Neuronal stem cell (in vitro differentiated cells): ENCODE results near the gene CHST8.

Experiments used
- DNase-seq: peaks from one replicate; pipeline ENCODE4 v3.0.0-alpha.2; 2013; ENCODE audit warnings: low spot score
- H2AFZ ChIP-seq: one replicate; pipeline ENCODE4 v1.6.1; 2013; ENCODE audit warnings: mild to moderate bottlenecking, low read length, inconsistent platforms
- H2AK5ac ChIP-seq: 2 replicates; pipeline ENCODE4 v1.6.1; 2013; ENCODE audit warnings: low read depth, mild to moderate bottlenecking, inconsistent platforms, low read length, moderate library complexity, mixed read lengths
- H2BK120ac ChIP-seq: 2 replicates; pipeline ENCODE4 v1.6.1; 2013; ENCODE audit warnings: low read depth, mild to moderate bottlenecking, inconsistent platforms, low read length, moderate library complexity, mixed read lengths
- H2BK12ac ChIP-seq: one replicate; pipeline ENCODE4 v1.6.1; 2013; ENCODE audit warnings: low read length, inconsistent platforms
- H2BK15ac ChIP-seq: 2 replicates; pipeline ENCODE4 v1.6.1; 2013; ENCODE audit warnings: mild to moderate bottlenecking, low read length, inconsistent platforms, mixed read lengths
- H2BK5ac ChIP-seq: one replicate; pipeline ENCODE4 v1.6.1; 2013; ENCODE audit warnings: inconsistent platforms, mild to moderate bottlenecking, low read length, moderate library complexity
- H3K14ac ChIP-seq: one replicate; pipeline ENCODE4 v1.6.1; 2013; ENCODE audit warnings: low read length, inconsistent platforms
- H3K18ac ChIP-seq: 2 replicates; pipeline ENCODE4 v1.6.1; 2013; ENCODE audit warnings: low read length, inconsistent platforms
- H3K23ac ChIP-seq: 2 replicates; pipeline ENCODE4 v1.6.1; 2013; ENCODE audit warnings: low read depth, mild to moderate bottlenecking, mixed read lengths, low read length, inconsistent platforms; ENCODE audit not compliant: poor library complexity
- H3K27ac ChIP-seq: replicated peaks from 3 replicates; pipeline ENCODE4 v1.5.1; 2013; ENCODE audit warnings: low read length, inconsistent platforms
- H3K27me3 ChIP-seq, 3 experiments: 2 replicates each; pipeline ENCODE4 v1.6.1; 2013; ENCODE audit warnings: low read length in 3 of 3, mild to moderate bottlenecking in 2 of 3, inconsistent platforms in 1 of 3, low read depth in 1 of 3, mixed read lengths in 1 of 3, moderate library complexity in 1 of 3; ENCODE audit not compliant: control insufficient read depth in 3 of 3, insufficient read depth in 3 of 3
- H3K36me3 ChIP-seq, 2 donors: replicated peaks in 1 of 2; 2 replicates each; pipeline ENCODE4 v1.6.1; 2013; ENCODE audit warnings: low read length in 2 of 2; ENCODE audit not compliant: control insufficient read depth in 2 of 2, insufficient read depth in 2 of 2
- H3K4ac ChIP-seq: 2 replicates; pipeline ENCODE4 v1.6.1; 2013; ENCODE audit warnings: inconsistent platforms, mild to moderate bottlenecking, low read length, moderate library complexity
- H3K4me1 ChIP-seq, 2 donors: 1 replicate in 1 of 2; 2 replicates in 1 of 2; pipeline ENCODE4 v1.6.1; 2013; ENCODE audit warnings: low read length in 2 of 2, low read depth in 1 of 2; ENCODE audit not compliant: control insufficient read depth in 2 of 2, insufficient read depth in 1 of 2
- H3K4me2 ChIP-seq: one replicate; pipeline ENCODE4 v1.6.1; 2013; ENCODE audit warnings: mild to moderate bottlenecking, low read length, inconsistent platforms; ENCODE audit not compliant: insufficient read depth, poor library complexity, severe bottlenecking
- H3K4me3 ChIP-seq, 2 donors: 2 replicates each; pipeline ENCODE4 v1.5.1; 2013; ENCODE audit warnings: low read length in 2 of 2, mild to moderate bottlenecking in 2 of 2, inconsistent platforms in 1 of 2, moderate library complexity in 1 of 2
- H3K79me1 ChIP-seq: one replicate; pipeline ENCODE4 v1.6.1; 2013; ENCODE audit warnings: low read depth, mild to moderate bottlenecking, inconsistent platforms, low read length, moderate library complexity
- H3K9ac ChIP-seq: one replicate; pipeline ENCODE4 v1.6.1; 2013; ENCODE audit warnings: mild to moderate bottlenecking, low read depth, low read length, inconsistent platforms; ENCODE audit not compliant: poor library complexity
- H3K9me3 ChIP-seq, 2 donors: replicated peaks in 1 of 2; 2 replicates each; pipeline versions ENCODE3 to v1.6.1; 2013; ENCODE audit warnings: low read length in 2 of 2, mild to moderate bottlenecking in 2 of 2, inconsistent platforms in 1 of 2, low read depth in 1 of 2, mixed read lengths in 1 of 2, moderate library complexity in 1 of 2; ENCODE audit not compliant: control insufficient read depth in 2 of 2, insufficient read depth in 1 of 2
- H4K8ac ChIP-seq: one replicate; pipeline ENCODE4 v1.6.1; 2013; ENCODE audit warnings: low read depth, mild to moderate bottlenecking, inconsistent platforms, low read length, moderate library complexity
- H4K91ac ChIP-seq: one replicate; pipeline ENCODE4 v1.6.1; 2013; ENCODE audit warnings: low read length, low read depth, mild to moderate bottlenecking, inconsistent platforms; ENCODE audit not compliant: poor library complexity
- WGBS, 2 donors: extraction: QIAGEN DNeasy Blood & Tissue Kit; methylation state at CpG; one replicate each; pipeline ENCODE4 v1.1.7; 2013; ENCODE audit warnings: missing lambda C conversion rate in 2 of 2, mixed read lengths in 1 of 2; ENCODE audit not compliant: insufficient read length in 2 of 2, insufficient replicate concordance in 1 of 2; ENCODE audit errors: extremely low coverage in 2 of 2; 5-methylcytosine and 5-hydroxymethylcytosine counted together

The CHST8 gene

GRCh38 chr19:33725567-33725966, 103.8 kb downstream of the CHST8 start:
- H2BK15ac ChIP-seq = no peak overlapping the region
- peak overlapping the region; percentile 29 for H2AK5ac ChIP-seq
- H3K4ac ChIP-seq = no peak overlapping the region
- peaks cover 0 to 2% of the 10 kb centered on the region in 2 donors for H3K4me1 ChIP-seq
- no peak overlapping the region for H3K14ac ChIP-seq
- H4K91ac ChIP-seq = no peak overlapping the region
- no peak overlapping the region for H3K23ac ChIP-seq
- H4K8ac ChIP-seq = no peak overlapping the region
- H2BK5ac ChIP-seq = no peak overlapping the region
- no CpG with 5 or more reads among the region's 9 CpGs for WGBS, 2 donors
- no peak overlapping the region for H3K27ac ChIP-seq
- no peak overlapping the region for H2BK120ac ChIP-seq
- peaks cover 0 to 2% of the 10 kb centered on the region in 2 donors for H3K9me3 ChIP-seq
- H3K79me1 ChIP-seq = no peaks in the 10 kb centered on the region
- peaks cover 0 to 3% (median 0%) of the 10 kb centered on the region in 3 experiments for H3K27me3 ChIP-seq
- H3K36me3 ChIP-seq = no peaks in the 10 kb centered on the region
- H2BK12ac ChIP-seq = no peak overlapping the region
- no peak overlapping the region for H3K18ac ChIP-seq
- no peak overlapping the region for H3K4me2 ChIP-seq
- H3K9ac ChIP-seq = no peak overlapping the region
- DNase-seq = no peak
- H2AFZ ChIP-seq = no peak overlapping the region
- no peak overlapping the region for H3K4me3 ChIP-seq

- H3K4me3 ChIP-seq = peak overlapping the region in 1 of 2 donors; percentile 9
- H3K9me3 ChIP-seq = no peaks in the 10 kb centered on the region
- no peak overlapping the region for H3K4ac ChIP-seq
- H3K4me2 ChIP-seq = no peak overlapping the region
- H2BK5ac ChIP-seq = no peak overlapping the region
- peak overlapping the region; percentile 36 for H3K23ac ChIP-seq
- peaks cover 0 to 3% (median 0%) of the 10 kb centered on the region in 3 experiments for H3K27me3 ChIP-seq
- no peaks in the 10 kb centered on the region for H3K36me3 ChIP-seq
- no peaks in the 10 kb centered on the region for H3K79me1 ChIP-seq
- H2BK120ac ChIP-seq = no peak overlapping the region
- WGBS, 2 donors = no CpG with 5 or more reads among the region's 12 CpGs
- peak overlapping the region; percentile 31 for H2AK5ac ChIP-seq
- peaks cover 0 to 2% of the 10 kb centered on the region in 2 donors for H3K4me1 ChIP-seq
- no peak for DNase-seq
- H3K9ac ChIP-seq = no peak overlapping the region
- H2BK15ac ChIP-seq = no peak overlapping the region
- peak overlapping the region; percentile 60 for H3K18ac ChIP-seq
- H3K14ac ChIP-seq = no peak overlapping the region
- no peak overlapping the region for H4K91ac ChIP-seq
- no peak overlapping the region for H2BK12ac ChIP-seq
- H2AFZ ChIP-seq = no peak overlapping the region
- H4K8ac ChIP-seq = no peak overlapping the region
- no peak overlapping the region for H3K27ac ChIP-seq
Measured at GRCh38 chr19:33726756-33727155, 105.0 kb downstream of the CHST8 start.

- Histone ChIP-seq H3K14ac (no peak overlapping the region), H3K23ac (no peak overlapping the region), H2AFZ (no peak overlapping the region), H3K4me2 (no peak overlapping the region), H3K9ac (no peak overlapping the region), H3K4me3 (no peak overlapping the region), H4K91ac (no peak overlapping the region), H2AK5ac (peak overlapping the region; percentile 31), H3K18ac (no peak overlapping the region), H3K9me3 (no peaks in the 10 kb centered on the region), H2BK120ac (no peak overlapping the region), H3K4me1 (no peaks in the 10 kb centered on the region), H3K4ac (no peak overlapping the region), H2BK5ac (no peak overlapping the region), H3K36me3 (no peaks in the 10 kb centered on the region), H3K27me3 (peaks cover 0 to 3% (median 0%) of the 10 kb centered on the region in 3 experiments), H2BK15ac (no peak overlapping the region), H3K79me1 (no peaks in the 10 kb centered on the region), H3K27ac (no peak overlapping the region), H4K8ac (no peak overlapping the region), H2BK12ac (no peak overlapping the region)
- no peak for DNase-seq
- no CpG with 5 or more reads among the region's 24 CpGs for WGBS, 2 donors
Measured at GRCh38 chr19:33727331-33727998, 105.7 kb downstream of the CHST8 start.

- Histone ChIP-seq H2BK120ac (no peak overlapping the region), H3K9ac (peak overlapping the region; percentile 3), H3K14ac (no peak overlapping the region), H2AFZ (no peak overlapping the region), H4K91ac (no peak overlapping the region), H3K36me3 (no peaks in the 10 kb centered on the region), H3K4me2 (no peak overlapping the region), H3K4ac (no peak overlapping the region), H2BK5ac (no peak overlapping the region), H3K18ac (no peak overlapping the region), H2BK15ac (no peak overlapping the region), H3K9me3 (no peaks in the 10 kb centered on the region), H3K4me3 (no peak overlapping the region), H3K27me3 (peaks cover 0 to 3% (median 0%) of the 10 kb centered on the region in 3 experiments), H3K79me1 (no peaks in the 10 kb centered on the region), H3K4me1 (no peaks in the 10 kb centered on the region), H2BK12ac (no peak overlapping the region), H4K8ac (no peak overlapping the region), H3K27ac (no peak overlapping the region), H3K23ac (peak overlapping the region; percentile 81), H2AK5ac (no peak overlapping the region)
- no peak for DNase-seq
- no CpG with 5 or more reads among the region's 3 CpGs for WGBS, 2 donors
Measured at GRCh38 chr19:33728141-33728540, 106.4 kb downstream of the CHST8 start.
